Measurements from ENCODE around the gene SCO2. TPM values are rescaled to one million over a fixed set of nuclear protein-coding genes. Genes with fewer than 3 reads are reported as not detected.
"Not testable (repeated sequence)": the region's sequence is repeated elsewhere in the genome, so short reads cannot be mapped to it uniquely, and the experiment has no call there.

Gene SCO2
- total RNA-seq, 1 donor from 2014 or later = 2.0 TPM

DNA sequence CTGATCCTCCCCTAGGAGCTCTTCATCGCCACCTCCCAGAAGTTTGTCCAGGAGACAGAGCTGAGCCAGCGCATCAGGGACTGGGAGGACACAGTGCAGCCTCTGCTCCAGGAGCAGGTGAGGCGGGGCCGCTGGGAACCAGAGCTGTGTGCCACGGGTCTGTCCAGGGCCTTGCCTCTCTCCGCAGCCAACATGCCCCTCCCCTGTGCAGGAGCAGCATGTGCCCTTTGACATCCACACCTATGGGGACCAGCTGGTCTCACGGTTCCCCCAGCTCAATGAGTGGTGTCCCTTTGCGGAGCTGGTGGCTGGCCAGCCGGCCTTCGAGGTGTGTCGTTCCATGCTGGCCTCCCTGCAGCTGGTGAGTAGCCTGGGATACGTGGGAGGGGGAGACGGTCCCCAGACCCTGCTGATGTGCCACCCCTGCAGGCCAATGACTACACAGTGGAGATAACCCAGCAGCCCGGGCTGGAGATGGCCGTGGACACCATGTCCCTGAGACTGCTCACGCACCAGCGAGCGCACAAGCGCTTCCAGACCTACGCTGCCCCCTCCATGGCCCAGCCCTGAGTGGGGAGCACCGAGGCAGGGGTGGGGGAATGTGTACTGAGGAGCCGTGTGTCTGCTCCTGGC lies 2.5 kb downstream of the SCO2 start:
- TF ChIP-seq, protein P1, sequence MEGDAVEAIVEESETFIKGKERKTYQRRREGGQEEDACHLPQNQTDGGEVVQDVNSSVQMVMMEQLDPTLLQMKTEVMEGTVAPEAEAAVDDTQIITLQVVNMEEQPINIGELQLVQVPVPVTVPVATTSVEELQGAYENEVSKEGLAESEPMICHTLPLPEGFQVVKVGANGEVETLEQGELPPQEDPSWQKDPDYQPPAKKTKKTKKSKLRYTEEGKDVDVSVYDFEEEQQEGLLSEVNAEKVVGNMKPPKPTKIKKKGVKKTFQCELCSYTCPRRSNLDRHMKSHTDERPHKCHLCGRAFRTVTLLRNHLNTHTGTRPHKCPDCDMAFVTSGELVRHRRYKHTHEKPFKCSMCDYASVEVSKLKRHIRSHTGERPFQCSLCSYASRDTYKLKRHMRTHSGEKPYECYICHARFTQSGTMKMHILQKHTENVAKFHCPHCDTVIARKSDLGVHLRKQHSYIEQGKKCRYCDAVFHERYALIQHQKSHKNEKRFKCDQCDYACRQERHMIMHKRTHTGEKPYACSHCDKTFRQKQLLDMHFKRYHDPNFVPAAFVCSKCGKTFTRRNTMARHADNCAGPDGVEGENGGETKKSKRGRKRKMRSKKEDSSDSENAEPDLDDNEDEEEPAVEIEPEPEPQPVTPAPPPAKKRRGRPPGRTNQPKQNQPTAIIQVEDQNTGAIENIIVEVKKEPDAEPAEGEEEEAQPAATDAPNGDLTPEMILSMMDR (conservative IDR thresholded peaks at IDR 0.05) = no peak
- Mint-ChIP-seq H3K4me3 (peak overlapping the region; percentile 60), H3K9me3 (no peaks in the 10 kb centered on the region), H3K4me1 (ENCODE audit: unreplicated experiment) (peaks cover 6% of the 10 kb centered on the region), H3K27ac (no peak overlapping the region), H3K36me3 (peaks cover 8% of the 10 kb centered on the region), H3K27me3 (peaks cover 8% of the 10 kb centered on the region)
- no peak for DNase-seq (ENCODE audit: extremely low spot score, unreplicated experiment)

- H3K4me1 Mint-ChIP-seq (ENCODE audit: unreplicated experiment) = peaks cover 6% of the 10 kb centered on the region
- TF ChIP-seq, protein P1 (conservative IDR thresholded peaks at IDR 0.05) = no peak
- H3K36me3 Mint-ChIP-seq = peaks cover 8% of the 10 kb centered on the region
- H3K27ac Mint-ChIP-seq = no peak overlapping the region
- H3K9me3 Mint-ChIP-seq = no peaks in the 10 kb centered on the region
- H3K27me3 Mint-ChIP-seq = peaks cover 2% of the 10 kb centered on the region
- no peak for DNase-seq (ENCODE audit: extremely low spot score, unreplicated experiment)
- no peak overlapping the region for H3K4me3 Mint-ChIP-seq
Measured at GRCh38 chr22:50522208-50522805, 3.1 kb downstream of the SCO2 start.

- no peak for DNase-seq (ENCODE audit: extremely low spot score, unreplicated experiment)
- Mint-ChIP-seq H3K4me3 (no peak overlapping the region), H3K27me3 (peaks cover 2% of the 10 kb centered on the region), H3K27ac (no peak overlapping the region), H3K9me3 (no peaks in the 10 kb centered on the region), H3K4me1 (ENCODE audit: unreplicated experiment) (peaks cover 6% of the 10 kb centered on the region), H3K36me3 (peaks cover 8% of the 10 kb centered on the region)
- TF ChIP-seq, protein P1 (conservative IDR thresholded peaks at IDR 0.05) = no peak
Measured at GRCh38 chr22:50521710-50522109, 3.7 kb downstream of the SCO2 start.

GRCh38 chr22:50520826-50521453 lies 4.5 kb downstream of the SCO2 start:
- Mint-ChIP-seq H3K9me3 (no peaks in the 10 kb centered on the region), H3K4me1 (ENCODE audit: unreplicated experiment) (peaks cover 6% of the 10 kb centered on the region), H3K27me3 (peaks cover 2% of the 10 kb centered on the region), H3K4me3 (no peak overlapping the region), H3K27ac (no peak overlapping the region), H3K36me3 (peaks cover 8% of the 10 kb centered on the region)
- TF ChIP-seq, protein P1 (conservative IDR thresholded peaks at IDR 0.05) = no peak
- DNase-seq (ENCODE audit: extremely low spot score, unreplicated experiment) = no peak

DNA sequence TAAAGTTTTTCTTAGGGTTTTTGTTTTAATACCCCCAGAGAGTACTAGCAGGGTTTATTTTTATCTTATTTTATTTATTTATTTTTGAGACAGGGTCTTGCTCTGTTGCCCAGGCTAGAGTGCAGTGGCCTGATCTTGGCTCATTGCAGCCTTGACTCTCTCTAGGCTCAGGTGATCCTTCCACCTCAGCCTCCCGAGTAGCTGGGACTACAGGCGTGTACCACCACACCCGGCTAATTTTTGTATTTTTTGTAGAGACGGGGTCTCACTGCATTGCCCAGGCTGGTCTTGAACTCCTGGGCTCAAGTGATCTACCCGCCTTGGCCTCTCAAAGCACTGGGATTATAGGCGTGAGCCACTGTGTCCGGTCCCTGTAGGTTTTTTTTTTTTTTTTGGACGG lies 5.2 kb downstream of the SCO2 start:
- H3K9me3 Mint-ChIP-seq; H3K36me3 Mint-ChIP-seq; H3K4me1 Mint-ChIP-seq (ENCODE audit: unreplicated experiment); H3K27ac Mint-ChIP-seq; DNase-seq (ENCODE audit: extremely low spot score, unreplicated experiment); H3K4me3 Mint-ChIP-seq; H3K27me3 Mint-ChIP-seq: not testable (repeated sequence)

GRCh38 chr22:50519151-50519550 lies 6.2 kb downstream of the SCO2 start:
- DNase-seq (ENCODE audit: extremely low spot score, unreplicated experiment) = no peak
- Mint-ChIP-seq H3K4me3 (no peak overlapping the region), H3K9me3 (no peaks in the 10 kb centered on the region), H3K36me3 (peaks cover 8% of the 10 kb centered on the region), H3K4me1 (ENCODE audit: unreplicated experiment) (no peaks in the 10 kb centered on the region), H3K27me3 (no peaks in the 10 kb centered on the region), H3K27ac (no peak overlapping the region)
- TF ChIP-seq, protein P1 (conservative IDR thresholded peaks at IDR 0.05) = no peak

Data from type B pancreatic cell (in vitro differentiated cells).